RWPE1 (cell line): ENCODE measurements around the gene BCL6B.

Source experiments
- CTCF ChIA-PET: fragments of 350-600 bp; sonication (Branson Sonifier 250); formaldehyde crosslinking; extraction: SDS; loops from one replicate; lab custom pipeline; 2021; lab: Yijun Ruan, JAX
- POLR2A ChIA-PET: fragments of 400-600 bp; formaldehyde crosslinking; extraction: SDS; loops from one replicate; lab custom pipeline; 2020; ENCODE audit warnings: antibody characterized with exemption; ENCODE audit not compliant: low non-redundant PET; lab: Yijun Ruan, JAX
- DNase-seq: peaks from one replicate; pipeline ENCODE4 v3.0.0; 2012; ENCODE audit warnings: low spot score
- H3K27ac ChIP-seq: fragments of 450-650 bp; 2 replicates; pipeline ENCODE4 v1.5.1; 2017
- TF ChIP-seq, protein P1 (sequence below): fragments of 450-650 bp; conservative IDR thresholded peaks from 2 replicates; pipeline ENCODE4 v1.5.1; 2017; ENCODE audit warnings: low read depth, mild to moderate bottlenecking

Gene BCL6B

DNA sequence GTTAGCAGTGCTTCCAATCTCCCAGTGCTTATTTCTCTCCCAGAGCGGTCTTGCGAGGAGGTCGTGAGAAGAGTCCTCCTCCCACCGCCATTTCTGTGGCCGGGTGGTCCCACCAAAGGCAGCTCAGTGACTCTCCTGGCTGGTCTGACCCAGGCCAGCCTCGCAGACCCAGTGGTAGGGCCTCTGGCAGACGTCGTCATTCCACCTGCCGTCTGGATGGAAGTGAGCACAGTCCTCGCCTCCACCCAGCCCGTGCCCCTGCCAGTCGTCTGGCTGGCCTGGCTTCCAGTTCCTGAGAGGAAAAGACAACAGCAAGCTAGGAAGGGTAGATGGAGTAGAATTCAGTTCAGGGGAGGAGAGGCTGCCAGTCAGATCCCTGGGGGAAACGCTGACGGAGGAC is 52.1 kb downstream of the BCL6B start:
- no peak for DNase-seq
- ChIA-PET POLR2A (no interaction called here), CTCF (interaction anchor here (0.6 kb wide), 2 partner anchors 38 to 135 kb away, joined by 3 to 7 read pairs; no protein-coding TSS in a partner anchor)
- H3K27ac ChIP-seq = no peak overlapping the region
- TF ChIP-seq, protein P1, sequence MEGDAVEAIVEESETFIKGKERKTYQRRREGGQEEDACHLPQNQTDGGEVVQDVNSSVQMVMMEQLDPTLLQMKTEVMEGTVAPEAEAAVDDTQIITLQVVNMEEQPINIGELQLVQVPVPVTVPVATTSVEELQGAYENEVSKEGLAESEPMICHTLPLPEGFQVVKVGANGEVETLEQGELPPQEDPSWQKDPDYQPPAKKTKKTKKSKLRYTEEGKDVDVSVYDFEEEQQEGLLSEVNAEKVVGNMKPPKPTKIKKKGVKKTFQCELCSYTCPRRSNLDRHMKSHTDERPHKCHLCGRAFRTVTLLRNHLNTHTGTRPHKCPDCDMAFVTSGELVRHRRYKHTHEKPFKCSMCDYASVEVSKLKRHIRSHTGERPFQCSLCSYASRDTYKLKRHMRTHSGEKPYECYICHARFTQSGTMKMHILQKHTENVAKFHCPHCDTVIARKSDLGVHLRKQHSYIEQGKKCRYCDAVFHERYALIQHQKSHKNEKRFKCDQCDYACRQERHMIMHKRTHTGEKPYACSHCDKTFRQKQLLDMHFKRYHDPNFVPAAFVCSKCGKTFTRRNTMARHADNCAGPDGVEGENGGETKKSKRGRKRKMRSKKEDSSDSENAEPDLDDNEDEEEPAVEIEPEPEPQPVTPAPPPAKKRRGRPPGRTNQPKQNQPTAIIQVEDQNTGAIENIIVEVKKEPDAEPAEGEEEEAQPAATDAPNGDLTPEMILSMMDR = no peak

DNA sequence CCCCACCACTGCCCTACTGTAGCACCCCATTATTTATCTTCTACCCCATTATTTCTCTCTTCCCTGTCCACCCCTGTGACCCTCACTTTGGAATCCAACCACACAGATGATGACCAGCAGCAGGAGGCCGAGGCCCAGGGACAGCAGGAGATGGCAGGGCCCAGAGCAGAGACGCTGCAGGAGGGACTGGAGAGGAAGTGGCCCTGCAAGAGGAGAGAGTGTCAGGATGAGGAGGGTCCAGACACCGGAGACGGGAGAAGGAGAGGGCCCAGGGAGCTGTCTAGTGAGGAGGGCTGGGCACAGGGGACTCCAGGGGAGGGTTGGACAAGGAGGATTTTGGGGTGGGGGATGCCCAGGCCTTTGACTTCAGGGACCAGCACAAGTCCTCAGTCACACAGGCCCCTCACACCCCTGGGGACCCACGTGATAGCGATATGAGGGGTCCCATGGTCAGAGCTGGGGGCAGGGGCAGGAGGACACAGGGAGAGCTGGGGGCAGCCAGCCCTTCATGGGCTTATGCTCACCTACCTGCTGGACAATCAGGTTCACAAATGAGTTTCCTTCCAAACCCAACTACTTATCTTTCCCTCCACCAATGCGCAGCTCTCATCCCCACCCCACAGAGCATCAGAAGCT is 55.2 kb downstream of the BCL6B start:
- ChIA-PET POLR2A (no interaction called here), CTCF (interaction anchor here (0.5 kb wide), 1 partner anchor 1870 kb away, joined by 3 read pairs; no protein-coding TSS in a partner anchor)
- DNase-seq = no peak
- H3K27ac ChIP-seq = no peak overlapping the region
- TF ChIP-seq, protein P1 = no peak

DNA sequence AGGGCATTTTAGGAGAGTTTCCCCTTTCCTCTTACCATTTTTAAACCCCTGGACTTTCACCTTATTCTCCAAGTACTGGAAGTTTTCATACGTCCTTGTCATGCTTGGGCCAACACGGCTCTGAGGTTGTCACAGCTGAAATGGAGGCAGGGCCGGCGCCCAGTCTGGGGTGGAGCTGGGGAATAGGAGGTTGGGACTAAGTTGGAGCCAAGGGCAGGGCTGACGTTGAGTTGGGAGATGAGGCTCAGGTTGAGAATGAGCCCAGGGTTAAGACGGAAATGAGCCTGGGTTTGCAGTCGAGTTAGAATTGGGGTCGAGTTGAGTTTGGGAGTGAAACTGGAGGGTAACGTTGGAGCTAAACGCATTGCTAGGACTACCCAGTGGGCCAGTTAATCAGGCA is 55.9 kb downstream of the BCL6B start:
- ChIA-PET POLR2A (no interaction called here), CTCF (no interaction called here)
- no peak for DNase-seq
- TF ChIP-seq, protein P1 = no peak
- H3K27ac ChIP-seq = no peak overlapping the region
